HepG2 (cell line): ENCODE results near the gene TTC23. TPM values are rescaled to one million over a fixed set of nuclear protein-coding genes. Genes with fewer than 3 reads are reported as not detected.

ENCODE experiments used
- ATAC-seq: fragments of 200-7000 bp; cut with Tn5 transposase; 3 replicates; pipeline ENCODE4 v1.9.1; 2020; ENCODE audit warnings: mild to moderate bottlenecking, moderate library complexity
- BruUV-seq: library from RNA; stranded (reverse); fragments of 400-500 nt; replicated peaks from 2 replicates; lab custom pipeline; 2021; lab: Mats Ljungman, UMichigan
- CTCF ChIA-PET: fragments of 300-600 bp; formaldehyde crosslinking; extraction: SDS; loops from one replicate; lab custom pipeline; 2021; ENCODE audit warnings: low total read pairs, inconsistent platforms, low intra/inter-chr PET ratio; lab: Yijun Ruan, JAX
- POLR2A ChIA-PET: fragments of 350-600 bp; sonication (Branson Sonifier 250); formaldehyde crosslinking; loops from one replicate; lab custom pipeline; 2020; ENCODE audit warnings: antibody characterized with exemption, inconsistent platforms; lab: Yijun Ruan, JAX
- DNase-seq: peaks from one replicate; pipeline ENCODE4 v3.0.0-alpha.2; 2015; ENCODE audit warnings: low spot score
- FAIRE-seq: peaks from 3 replicates; lab custom pipeline; 2011; peaks lifted over from hg19 to GRCh38; lab: Jason Lieb, UNC
- H2AFZ ChIP-seq: one replicate; pipeline ENCODE4 v1.6.1; 2011; ENCODE audit warnings: low read length, inconsistent platforms
- H3K27ac ChIP-seq: fragments of 300-600 bp; 3 replicates; pipeline ENCODE4 v1.8.0; 2011; ENCODE audit warnings: mixed run types, mild to moderate bottlenecking, mixed read lengths, low read length, inconsistent platforms; ENCODE audit not compliant: insufficient read depth; ENCODE audit errors: extremely low read length
- H3K27me3 ChIP-seq, 2 experiments: fragments of 200-600 bp in 1 of 2; 2 replicates in 1 of 2; 3 replicates in 1 of 2; pipeline versions ENCODE4 v1.6.0 to v1.8.0; 2011; ENCODE audit warnings: low read length in 2 of 2, mild to moderate bottlenecking in 2 of 2, moderate library complexity in 2 of 2, inconsistent platforms in 1 of 2; ENCODE audit not compliant: insufficient read depth in 2 of 2, control insufficient read depth in 1 of 2
- H3K36me3 ChIP-seq, 2 experiments: fragments of 200-600 bp in 1 of 2; replicated peaks in 1 of 2; 2 replicates in 1 of 2; 3 replicates in 1 of 2; pipeline versions ENCODE4 v1.5.1 to v1.8.0; 2011; ENCODE audit warnings: low read length in 2 of 2, inconsistent platforms in 1 of 2; ENCODE audit not compliant: insufficient read depth in 2 of 2, control insufficient read depth in 1 of 2
- H3K4me1 ChIP-seq: 2 replicates; pipeline ENCODE4 v1.5.1; 2012; ENCODE audit warnings: low read length, inconsistent platforms; ENCODE audit not compliant: insufficient read depth
- H3K4me2 ChIP-seq: 2 replicates; pipeline ENCODE4 v1.6.0; 2011; ENCODE audit warnings: low read depth, low read length, inconsistent platforms
- H3K4me3 ChIP-seq, 3 experiments: fragments of 200-600 bp in 1 of 3; sonication (generic), shearing (Covaris generic) in 1 of 3; replicated peaks in 1 of 3; 2 replicates each; pipeline ENCODE4 v1.5.1; 2011 to 2016; ENCODE audit warnings: low read length in 3 of 3, inconsistent platforms in 2 of 3, low read depth in 2 of 3, mild to moderate bottlenecking in 2 of 3, control low read depth in 1 of 3, mixed read lengths in 1 of 3; ENCODE audit not compliant: insufficient read depth in 1 of 3
- H3K79me2 ChIP-seq: one replicate; pipeline ENCODE4 v1.6.1; 2011; ENCODE audit warnings: low read length, inconsistent platforms; ENCODE audit not compliant: insufficient read depth
- H3K9ac ChIP-seq: 2 replicates; pipeline ENCODE4 v1.6.0; 2011; ENCODE audit warnings: mild to moderate bottlenecking, low read depth, low read length, inconsistent platforms; ENCODE audit not compliant: insufficient read depth
- H3K9me3 ChIP-seq: 2 replicates; pipeline ENCODE4 v1.5.1; 2012; ENCODE audit warnings: mild to moderate bottlenecking, low read length
- H4K20me1 ChIP-seq: 2 replicates; pipeline ENCODE4 v1.6.0; 2011; ENCODE audit warnings: inconsistent platforms, mild to moderate bottlenecking, low read length, moderate library complexity; ENCODE audit not compliant: insufficient read depth
- CBX2 ChIP-seq, 2 experiments: fragments of 200-600 bp in 1 of 2; sonication (generic); formaldehyde crosslinking in 1 of 2; IDR thresholded peaks; 2 replicates each; pipeline versions ENCODE4 v1.7.0 to v1.8.1; 2018 to 2022; ENCODE audit warnings: low read depth in 2 of 2, low read length in 1 of 2, mild to moderate bottlenecking in 1 of 2, missing genetic modification reagents in 1 of 2
- HDAC1 ChIP-seq: sonication (generic); formaldehyde crosslinking; IDR thresholded peaks from 2 replicates; pipeline ENCODE4 v1.5.1; 2020; ENCODE audit warnings: mild to moderate bottlenecking, missing genetic modification reagents
- HNRNPH1 ChIP-seq: fragments of 200-400 bp; formaldehyde crosslinking; optimal IDR thresholded peaks from 2 replicates; pipeline ENCODE3; 2017; ENCODE audit warnings: mild to moderate bottlenecking, low read depth, low read length
- HNRNPUL1 ChIP-seq: fragments of 200-400 bp; formaldehyde crosslinking; IDR thresholded peaks from 2 replicates; pipeline ENCODE4 v1.6.1; 2017; ENCODE audit warnings: low read depth, mild to moderate bottlenecking, low read length, moderate library complexity
- IKZF4 ChIP-seq: sonication (generic); formaldehyde crosslinking; IDR thresholded peaks from 2 replicates; pipeline ENCODE4 v1.5.1; 2020; ENCODE audit warnings: borderline replicate concordance, mild to moderate bottlenecking, low read depth, missing genetic modification reagents; ENCODE audit errors: not compliant biosample characterization
- SMARCC2 ChIP-seq: fragments of 450-650 bp; IDR thresholded peaks from 2 replicates; pipeline ENCODE4 v1.6.1; 2017; ENCODE audit warnings: antibody characterized with exemption, mild to moderate bottlenecking
- ZNF17 ChIP-seq: sonication (generic); formaldehyde crosslinking; IDR thresholded peaks from 2 replicates; pipeline ENCODE4 v1.5.0; 2020; ENCODE audit warnings: mild to moderate bottlenecking, missing genetic modification reagents
- ZNF20 ChIP-seq: sonication (generic); formaldehyde crosslinking; IDR thresholded peaks from 2 replicates; pipeline ENCODE4 v1.4.0; 2020; ENCODE audit warnings: mild to moderate bottlenecking, moderate library complexity, missing genetic modification reagents
- ZNF225 ChIP-seq: sonication (generic); formaldehyde crosslinking; IDR thresholded peaks from 2 replicates; pipeline ENCODE4 v1.4.0; 2020; ENCODE audit warnings: mild to moderate bottlenecking, missing genetic modification reagents
- ZNF501 ChIP-seq: sonication (generic); formaldehyde crosslinking; IDR thresholded peaks from 2 replicates; pipeline ENCODE4 v1.5.1; 2020; ENCODE audit warnings: mild to moderate bottlenecking, moderate library complexity, missing genetic modification reagents
- WGBS: methylation state at CpG from one replicate; pipeline ENCODE4 v1.1.6; 2017; ENCODE audit warnings: low lambda C conversion rate; 5-methylcytosine and 5-hydroxymethylcytosine counted together
- in situ Hi-C: cut with HindIII; loops from 2 replicates; pipeline ENCODE4 v1.10.0; 2017; ENCODE audit warnings: low pct_unique_long_range_greater_than_20kb; ENCODE audit not compliant: extremely low pct_ligation_motif_present
- intact Hi-C: fragments of 100-400 bp; cut with micrococcal nuclease; formaldehyde crosslinking; loops from one replicate; pipeline ENCODE4 v1.10.0; 2022; ENCODE audit not compliant: unreplicated experiment
- polyA plus RNA-seq, 8 experiments: library from polyadenylated mRNA; depleted of rRNA in 3 of 8; stranded (reverse) in 7 of 8; unstranded in 1 of 8; fragments of >200 nt; fragmentation: Illumina TruSeq in 4 of 8; extraction: Trizol in 4 of 8; gene quantifications; 2 replicates each; pipeline versions ENCODE4 v1.2.1 to v1.2.3, GENCODE V29; 2011 to 2016; ENCODE audit warnings: low read depth in 4 of 8, missing spikeins in 1 of 8, mixed read lengths in 1 of 8; ENCODE audit not compliant: insufficient read depth in 1 of 8
- total RNA-seq, 5 experiments: library from RNA; depleted of rRNA; stranded (reverse); fragments of >200 nt; fragmentation: Illumina TruSeq; extraction: Trizol; gene quantifications; 2 replicates each; pipeline ENCODE4 v1.2.3, GENCODE V29; 2016; ENCODE audit warnings: low read depth in 1 of 5
- TF ChIP-seq, protein P1 (sequence below): sonication (generic); formaldehyde crosslinking; IDR thresholded peaks from 2 replicates; pipeline ENCODE4 v1.5.1; 2020; ENCODE audit warnings: missing genetic modification reagents, mild to moderate bottlenecking, borderline replicate concordance
- TF ChIP-seq, protein P2 (sequence below): IDR thresholded peaks from 2 replicates; pipeline ENCODE4 v1.6.1; 2016; ENCODE audit warnings: missing genetic modification reagents, missing compliant biosample characterization
- TF ChIP-seq, protein P3 (sequence below): sonication (generic); formaldehyde crosslinking; IDR thresholded peaks from 2 replicates; pipeline ENCODE4 v1.4.0; 2020; ENCODE audit warnings: missing genetic modification reagents

Gene TTC23
- total and polyA plus RNA-seq, 2 of the 13 experiments (the other 11 are each of a cell fraction or from before 2014, with no cell fraction given): 1.6 to 11.7 TPM

DNA sequence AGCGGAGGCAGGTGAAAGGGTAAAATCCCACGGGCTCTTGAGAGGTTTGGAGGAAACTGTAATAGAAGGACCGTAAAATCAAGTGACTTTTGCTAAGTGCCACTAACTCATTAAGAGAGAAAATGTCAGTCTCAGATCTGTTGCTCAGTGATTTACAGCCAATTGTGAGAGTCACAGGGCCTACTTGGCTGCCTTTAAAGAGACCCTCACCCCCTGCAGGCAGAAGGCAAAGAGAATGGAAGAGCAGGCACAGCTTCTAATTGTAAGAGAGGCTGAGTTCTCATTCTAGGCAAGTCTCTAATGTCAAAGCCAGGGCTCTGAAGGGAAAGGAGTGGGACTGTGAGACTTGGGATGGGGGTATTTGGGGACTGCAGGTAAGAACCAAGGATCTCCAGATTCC, 153.8 kb downstream of the TTC23 start:
- BruUV-seq: no TSS peak
- 28% methylated on average over 3 of the region's 3 CpGs for WGBS

DNA sequence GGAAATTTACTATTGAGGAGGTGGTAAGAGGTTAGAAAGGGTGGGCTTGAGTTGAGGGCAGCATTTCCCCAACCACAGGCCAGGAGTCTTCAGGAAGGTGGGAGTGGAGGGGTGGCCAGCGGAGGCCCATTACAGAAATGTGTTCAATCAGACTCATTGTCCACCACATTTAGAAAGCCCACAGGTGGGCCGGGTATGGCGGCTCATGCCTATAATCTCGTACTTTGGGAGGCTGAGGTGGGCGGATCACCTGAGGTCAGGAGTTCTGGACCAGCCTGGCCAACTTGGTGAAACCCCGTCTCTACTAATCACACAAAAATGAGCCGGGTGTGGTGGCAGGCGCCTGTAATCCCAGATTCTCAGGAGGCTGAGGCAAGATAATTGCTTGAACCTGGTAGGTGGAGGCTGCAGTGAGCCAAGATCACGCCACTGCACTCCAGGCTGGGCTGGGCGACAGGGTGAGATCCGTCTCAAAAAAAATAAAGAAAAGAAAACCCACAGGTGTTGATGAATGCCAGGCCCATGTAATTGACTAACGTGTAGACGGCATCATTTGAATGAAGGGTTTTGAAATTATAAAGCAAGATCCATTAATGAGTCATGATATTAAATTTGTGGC, 156.7 kb downstream of the TTC23 start:
- H3K36me3 ChIP-seq: no peaks in the 10 kb centered on the region
- H3K79me2 ChIP-seq: no peaks in the 10 kb centered on the region
- H3K27ac ChIP-seq: no peak overlapping the region
- no peaks in the 10 kb centered on the region for H3K9me3 ChIP-seq
- H3K4me3 ChIP-seq: no peak overlapping the region
- intact Hi-C loops (no loop called here), in situ Hi-C loops (no loop called here)
- FAIRE-seq (no peak), ATAC-seq (no peak), DNase-seq (no peak)
- ChIA-PET POLR2A (no interaction called here), CTCF (no interaction called here)
- H4K20me1 ChIP-seq: no peaks in the 10 kb centered on the region
- WGBS: 54% methylated on average over 11 of the region's 13 CpGs
- H3K4me1 ChIP-seq: no peaks in the 10 kb centered on the region
- no peak overlapping the region for H2AFZ ChIP-seq
- no peak overlapping the region for H3K4me2 ChIP-seq
- no peak overlapping the region for H3K9ac ChIP-seq
- BruUV-seq: no TSS peak
- H3K27me3 ChIP-seq: peaks cover 2 to 29% of the 10 kb centered on the region in 2 experiments; a peak in 4 of 5 replicates
- TF ChIP-seq ZNF225 (CRISPR knock-in tag) (no peak), ZNF20 (CRISPR knock-in tag) (no peak), ZNF501 (CRISPR knock-in tag) (no peak), CBX2 (IDR thresholded peaks at IDR 0.05; ENCODE audit: low read depth, low read length) (no peak), CBX2 (CRISPR knock-in tag; IDR thresholded peaks at IDR 0.05; ENCODE audit: low read depth) (no peak), ZNF17 (CRISPR knock-in tag) (no peak), HNRNPUL1 (no peak), SMARCC2 (no peak), HDAC1 (CRISPR knock-in tag) (no peak), HNRNPH1 (no peak)
- TF ChIP-seq, protein P1, sequence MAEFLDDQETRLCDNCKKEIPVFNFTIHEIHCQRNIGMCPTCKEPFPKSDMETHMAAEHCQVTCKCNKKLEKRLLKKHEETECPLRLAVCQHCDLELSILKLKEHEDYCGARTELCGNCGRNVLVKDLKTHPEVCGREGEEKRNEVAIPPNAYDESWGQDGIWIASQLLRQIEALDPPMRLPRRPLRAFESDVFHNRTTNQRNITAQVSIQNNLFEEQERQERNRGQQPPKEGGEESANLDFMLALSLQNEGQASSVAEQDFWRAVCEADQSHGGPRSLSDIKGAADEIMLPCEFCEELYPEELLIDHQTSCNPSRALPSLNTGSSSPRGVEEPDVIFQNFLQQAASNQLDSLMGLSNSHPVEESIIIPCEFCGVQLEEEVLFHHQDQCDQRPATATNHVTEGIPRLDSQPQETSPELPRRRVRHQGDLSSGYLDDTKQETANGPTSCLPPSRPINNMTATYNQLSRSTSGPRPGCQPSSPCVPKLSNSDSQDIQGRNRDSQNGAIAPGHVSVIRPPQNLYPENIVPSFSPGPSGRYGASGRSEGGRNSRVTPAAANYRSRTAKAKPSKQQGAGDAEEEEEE (CRISPR knock-in tag): no peak
- TF ChIP-seq, protein P2, sequence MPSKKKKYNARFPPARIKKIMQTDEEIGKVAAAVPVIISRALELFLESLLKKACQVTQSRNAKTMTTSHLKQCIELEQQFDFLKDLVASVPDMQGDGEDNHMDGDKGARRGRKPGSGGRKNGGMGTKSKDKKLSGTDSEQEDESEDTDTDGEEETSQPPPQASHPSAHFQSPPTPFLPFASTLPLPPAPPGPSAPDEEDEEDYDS: no peak
- TF ChIP-seq, protein P3, sequence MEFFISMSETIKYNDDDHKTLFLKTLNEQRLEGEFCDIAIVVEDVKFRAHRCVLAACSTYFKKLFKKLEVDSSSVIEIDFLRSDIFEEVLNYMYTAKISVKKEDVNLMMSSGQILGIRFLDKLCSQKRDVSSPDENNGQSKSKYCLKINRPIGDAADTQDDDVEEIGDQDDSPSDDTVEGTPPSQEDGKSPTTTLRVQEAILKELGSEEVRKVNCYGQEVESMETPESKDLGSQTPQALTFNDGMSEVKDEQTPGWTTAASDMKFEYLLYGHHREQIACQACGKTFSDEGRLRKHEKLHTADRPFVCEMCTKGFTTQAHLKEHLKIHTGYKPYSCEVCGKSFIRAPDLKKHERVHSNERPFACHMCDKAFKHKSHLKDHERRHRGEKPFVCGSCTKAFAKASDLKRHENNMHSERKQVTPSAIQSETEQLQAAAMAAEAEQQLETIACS (CRISPR knock-in tag): no peak

More for the DNA sequence above, 153.8 kb downstream of the TTC23 start:
- intact Hi-C loops (no loop called here), in situ Hi-C loops (no loop called here)
- H3K27ac ChIP-seq: no peak overlapping the region
- ChIA-PET CTCF (no interaction called here), POLR2A (no interaction called here)
- ATAC-seq (no peak), FAIRE-seq (no peak), DNase-seq (no peak)
- no peak overlapping the region for H2AFZ ChIP-seq
- no peak overlapping the region for H3K4me2 ChIP-seq
- no peaks in the 10 kb centered on the region for H3K36me3 ChIP-seq
- no peaks in the 10 kb centered on the region for H3K79me2 ChIP-seq
- H3K4me3 ChIP-seq: no peak overlapping the region
- H3K4me1 ChIP-seq: no peaks in the 10 kb centered on the region; the same call in 1 of the 2 replicates
- TF ChIP-seq IKZF4 (CRISPR knock-in tag): no peak
- H3K9ac ChIP-seq: no peak overlapping the region
- H3K9me3 ChIP-seq: no peaks in the 10 kb centered on the region
- peaks cover 14 to 56% of the 10 kb centered on the region in 2 experiments for H3K27me3 ChIP-seq
- H4K20me1 ChIP-seq: no peaks in the 10 kb centered on the region
